Measurements from ENCODE around the gene SPATA16. TPM values are rescaled to one million over a fixed set of nuclear protein-coding genes. Genes with fewer than 3 reads are reported as not detected.
"Not testable (repeated sequence)": the region's sequence is repeated elsewhere in the genome, so short reads cannot be mapped to it uniquely, and the experiment has no call there.

Gene SPATA16
- total RNA-seq, 1 experiment from 2014 or later = not detected

- DNase-seq (ENCODE audit: low read depth) = no peak
Observed at GRCh38 chr3:173007079-173007723, 133.8 kb downstream of the SPATA16 start.

GRCh38 chr3:173006006-173006405, 135.0 kb downstream of the SPATA16 start:
- DNase-seq (ENCODE audit: low read depth) = no peak

- DNase-seq (ENCODE audit: low read depth) = no peak
Observed at GRCh38 chr3:173004681-173005080, 136.4 kb downstream of the SPATA16 start.

GRCh38 chr3:173003956-173004355, 137.1 kb downstream of the SPATA16 start:
- no peak for DNase-seq (ENCODE audit: low read depth)

GRCh38 chr3:173003471-173003870, 137.6 kb downstream of the SPATA16 start:
- no peak for DNase-seq (ENCODE audit: low read depth)

GRCh38 chr3:173001622-173002021, 139.4 kb downstream of the SPATA16 start:
- DNase-seq (ENCODE audit: low read depth) = no peak

GRCh38 chr3:173000553-173000952, 140.5 kb downstream of the SPATA16 start:
- no peak for DNase-seq (ENCODE audit: low read depth)

- DNase-seq (ENCODE audit: low read depth) = no peak
Observed at GRCh38 chr3:172993412-172993811, 147.6 kb downstream of the SPATA16 start.

- DNase-seq (ENCODE audit: low read depth) = no peak
Observed at GRCh38 chr3:172991424-172991996, 149.5 kb downstream of the SPATA16 start.

- no peak for DNase-seq (ENCODE audit: low read depth)
Observed at GRCh38 chr3:172989373-172989772, 151.7 kb downstream of the SPATA16 start.

- peak; percentile 16 for DNase-seq (ENCODE audit: low read depth)
Observed at GRCh38 chr3:172987273-172987672, 153.8 kb downstream of the SPATA16 start.

GRCh38 chr3:172984914-172985313, 156.1 kb downstream of the SPATA16 start:
- no peak for DNase-seq (ENCODE audit: low read depth)

- DNase-seq (ENCODE audit: low read depth) = peak; percentile 7
Observed at GRCh38 chr3:172982736-172983364, 158.2 kb downstream of the SPATA16 start.

GRCh38 chr3:172981407-172981983, 159.5 kb downstream of the SPATA16 start:
- no peak for DNase-seq (ENCODE audit: low read depth)

GRCh38 chr3:172980849-172981248, 160.2 kb downstream of the SPATA16 start:
- DNase-seq (ENCODE audit: low read depth) = peak; percentile 25

GRCh38 chr3:172977696-172978095, 163.3 kb downstream of the SPATA16 start:
- no peak for DNase-seq (ENCODE audit: low read depth)

GRCh38 chr3:172974969-172975368, 166.1 kb downstream of the SPATA16 start:
- DNase-seq (ENCODE audit: low read depth) = no peak

GRCh38 chr3:172973799-172974198, 167.2 kb downstream of the SPATA16 start:
- no peak for DNase-seq (ENCODE audit: low read depth)

GRCh38 chr3:172972717-172973116, 168.3 kb downstream of the SPATA16 start:
- DNase-seq (ENCODE audit: low read depth) = no peak

- DNase-seq (ENCODE audit: low read depth) = no peak
Observed at GRCh38 chr3:172972067-172972466, 169.0 kb downstream of the SPATA16 start.

- DNase-seq (ENCODE audit: low read depth) = no peak
Observed at GRCh38 chr3:172968646-172969045, 172.4 kb downstream of the SPATA16 start.

- DNase-seq (ENCODE audit: low read depth) = no peak
Observed at GRCh38 chr3:172965256-172965655, 175.8 kb downstream of the SPATA16 start.

- DNase-seq (ENCODE audit: low read depth) = not testable (repeated sequence)
Observed at GRCh38 chr3:172960626-172961182, 180.3 kb downstream of the SPATA16 start.
